AG04449 (cell line): ENCODE measurements around the gene SNHG17.
"Not testable (repeated sequence)": the region's sequence is repeated elsewhere in the genome, so short reads cannot be mapped to it uniquely, and the experiment has no call there.

Experiments used
- CTCF ChIA-PET: fragments of 350-600 bp; formaldehyde crosslinking; extraction: SDS; loops from one replicate; lab custom pipeline; 2021; ENCODE audit warnings: antibody characterized with exemption; lab: Yijun Ruan, JAX
- POLR2A ChIA-PET: fragments of 400-600, 350-600 bp; formaldehyde crosslinking; extraction: SDS; loops from one replicate; lab custom pipeline; 2020; ENCODE audit warnings: antibody characterized with exemption, inconsistent platforms; lab: Yijun Ruan, JAX
- DNase-seq: peaks from one replicate; pipeline ENCODE4 v3.0.0-alpha.2; 2010; ENCODE audit warnings: low read depth, low spot score
- H3K4me3 ChIP-seq: 2 replicates; pipeline ENCODE4 v1.5.1; 2011; ENCODE audit warnings: low read depth, mild to moderate bottlenecking, control low read depth, low read length
- CTCF ChIP-seq: IDR thresholded peaks from one replicate; pipeline ENCODE4 v1.5.1; 2011; ENCODE audit warnings: mild to moderate bottlenecking, moderate library complexity, low read length, control low read depth, inconsistent platforms; ENCODE audit not compliant: insufficient read depth; ENCODE audit errors: missing control alignments

Gene SNHG17

GRCh38 chr20:38434301-38434741 is 807 bp downstream of the SNHG17 start:
- POLR2A ChIA-PET = interaction anchor here (2.0 to 2.3 kb wide), 2 partner anchors 8 to 13 kb away, joined by 31 to 62 read pairs; no protein-coding TSS in a partner anchor
- H3K4me3 ChIP-seq = peak overlapping the region; percentile 92
- no peak for DNase-seq
- CTCF ChIA-PET = interaction anchor here (1.2 to 10.8 kb wide), 11 partner anchors 9 to 495 kb away, joined by 3 to 268 read pairs (median 6); partner anchors contain the start of gene RALGAPB
- TF ChIP-seq CTCF = no peak

- ChIA-PET CTCF (interaction anchor here (1.3 to 10.8 kb wide), 8 partner anchors 8 to 496 kb away, joined by 3 to 268 read pairs (median 11); partner anchors contain the start of gene RALGAPB), POLR2A (interaction anchor here (2.0 to 2.3 kb wide), 2 partner anchors 8 to 14 kb away, joined by 31 to 62 read pairs; no protein-coding TSS in a partner anchor)
- H3K4me3 ChIP-seq = peak overlapping the region; percentile 92
- TF ChIP-seq CTCF = no peak
- DNase-seq = no peak
Observed at GRCh38 chr20:38433304-38433972, 1.7 kb downstream of the SNHG17 start.

DNA sequence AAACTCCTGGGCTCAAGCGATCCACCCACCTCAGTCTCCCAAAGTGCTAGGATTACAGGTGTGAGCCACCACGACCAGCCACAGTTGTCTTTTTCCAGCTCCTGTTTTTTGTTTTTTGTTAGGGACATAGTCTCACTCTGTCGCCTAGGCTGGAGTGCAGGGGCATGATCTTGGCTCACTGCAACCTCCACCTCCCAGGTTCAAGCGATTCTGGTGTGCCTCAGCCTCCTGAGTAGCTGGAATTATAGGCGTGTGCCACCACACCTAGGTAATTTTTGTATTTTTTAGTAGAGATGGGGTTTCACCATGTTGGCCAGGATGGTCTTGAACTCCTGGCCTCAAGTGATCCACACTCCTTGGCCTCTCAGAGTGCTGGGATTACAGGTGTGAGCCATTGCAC is 2.3 kb downstream of the SNHG17 start:
- H3K4me3 ChIP-seq, POLR2A ChIA-PET, DNase-seq: not testable (repeated sequence)
- CTCF ChIA-PET = interaction anchor here (1.2 to 10.8 kb wide), 4 partner anchors 13 to 41 kb away, joined by 4 to 268 read pairs (median 5); no protein-coding TSS in a partner anchor

DNA sequence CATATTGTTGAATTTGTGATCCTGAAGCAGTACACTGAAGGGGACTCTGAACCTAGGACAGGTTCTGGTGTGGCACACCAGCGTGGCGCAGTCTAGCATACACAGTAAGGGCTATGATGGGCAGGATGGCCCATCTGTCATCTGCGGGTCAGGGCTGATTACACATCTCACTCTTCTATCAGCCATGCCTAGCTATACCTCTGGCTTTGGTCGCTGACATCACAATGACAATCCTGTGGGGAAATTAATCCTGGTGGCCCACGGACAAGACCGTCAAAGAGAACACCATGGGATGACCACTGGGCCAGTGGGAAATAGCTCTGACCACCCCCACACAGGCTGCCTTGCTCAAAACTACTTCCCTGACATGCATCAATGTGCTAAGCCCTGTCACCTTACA is 2.8 kb downstream of the SNHG17 start:
- CTCF ChIA-PET = interaction anchor here (1.0 to 10.8 kb wide), 4 partner anchors 13 to 41 kb away, joined by 4 to 268 read pairs (median 4); no protein-coding TSS in a partner anchor
- TF ChIP-seq CTCF = no peak
- no peak for DNase-seq
- POLR2A ChIA-PET = no interaction called here
- no peak overlapping the region for H3K4me3 ChIP-seq

DNA sequence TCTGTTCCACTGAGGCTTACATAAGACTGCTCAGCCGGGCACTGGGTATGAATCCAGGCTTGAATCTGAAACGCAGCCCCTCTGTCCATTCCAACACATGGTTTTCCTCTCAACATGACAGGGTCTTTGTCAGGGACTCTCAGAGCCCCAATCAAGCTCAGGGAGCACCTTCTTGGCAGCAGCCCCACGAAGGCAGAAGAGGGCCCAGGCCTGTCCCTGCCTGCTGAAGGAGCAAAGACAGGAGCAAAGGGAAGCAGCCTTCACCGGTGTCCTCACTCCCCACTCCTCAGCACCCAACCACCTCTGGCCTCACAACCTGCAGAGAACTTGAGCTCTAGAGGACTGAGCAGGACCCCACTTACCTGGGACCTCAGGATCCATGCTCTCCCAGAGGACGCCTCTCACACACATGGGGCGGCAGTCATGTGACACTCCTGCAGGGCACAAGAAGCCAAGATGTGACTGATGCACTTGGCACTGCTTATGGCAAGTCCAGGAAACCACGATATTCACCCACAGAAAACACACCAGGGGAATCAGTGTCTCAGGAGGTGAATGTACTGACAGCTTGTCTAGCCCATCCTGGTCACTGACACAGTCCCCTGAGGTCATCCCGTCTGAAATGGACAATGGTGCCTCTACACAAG is 4.3 kb downstream of the SNHG17 start:
- CTCF ChIA-PET = interaction anchor here (1.0 to 10.8 kb wide), 2 partner anchors 15 to 22 kb away, joined by 4 to 268 read pairs; no protein-coding TSS in a partner anchor
- DNase-seq = no peak
- POLR2A ChIA-PET = no interaction called here
- no peak overlapping the region for H3K4me3 ChIP-seq
- no peak for TF ChIP-seq CTCF

- no peak overlapping the region for H3K4me3 ChIP-seq
- no peak for TF ChIP-seq CTCF
- ChIA-PET CTCF (interaction anchor here (0.9 to 10.8 kb wide), 2 partner anchors 9 to 16 kb away, joined by 4 to 268 read pairs; no protein-coding TSS in a partner anchor), POLR2A (no interaction called here)
- DNase-seq = no peak
Observed at GRCh38 chr20:38429301-38429700, 5.8 kb downstream of the SNHG17 start.
